Placental epithelial cell (primary cell): ENCODE results near the gene CENPQ. TPM values are rescaled to one million over a fixed set of nuclear protein-coding genes. Genes with fewer than 3 reads are reported as not detected.

Experiments
- total RNA-seq: library from RNA; depleted of rRNA; stranded (reverse); fragments of >200 nt; gene quantifications from 2 replicates; pipeline ENCODE4 v1.2.3, GENCODE V29; 2012

Gene CENPQ, protein sequence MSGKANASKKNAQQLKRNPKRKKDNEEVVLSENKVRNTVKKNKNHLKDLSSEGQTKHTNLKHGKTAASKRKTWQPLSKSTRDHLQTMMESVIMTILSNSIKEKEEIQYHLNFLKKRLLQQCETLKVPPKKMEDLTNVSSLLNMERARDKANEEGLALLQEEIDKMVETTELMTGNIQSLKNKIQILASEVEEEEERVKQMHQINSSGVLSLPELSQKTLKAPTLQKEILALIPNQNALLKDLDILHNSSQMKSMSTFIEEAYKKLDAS
- 3.7 and 3.9 TPM in 2 replicates for total RNA-seq

GRCh38 chr6:49462927-49463611 is at the start of gene CENPQ, which contains the start of gene MMUT:
Gene CENPQ, plus strand, starts transcription at chr6:49463370. Its CDS starts 6,807 bp downstream, at chr6:49470177.
Gene MMUT, minus strand, starts transcription at chr6:49463253. Its CDS starts 3,787 bp downstream, at chr6:49459466.

DNA sequence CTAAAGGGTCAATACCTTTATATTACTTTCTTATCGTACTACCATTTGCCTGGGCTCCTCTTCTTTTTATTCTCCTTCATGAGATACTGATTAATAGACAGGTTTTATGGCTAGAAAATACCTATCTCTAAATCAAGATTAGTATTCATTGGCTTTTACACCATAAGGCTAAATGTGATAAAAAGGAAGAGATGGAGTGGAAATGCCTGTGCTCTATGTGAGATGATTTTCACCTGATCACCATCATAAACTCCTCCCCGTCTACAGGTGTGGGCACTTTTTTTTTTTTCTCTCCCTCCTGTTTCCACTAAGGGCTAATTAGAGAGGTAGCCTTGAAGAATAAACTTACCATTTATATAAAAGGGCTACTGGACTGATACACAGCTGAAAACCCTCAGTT is 36.5 kb downstream of the CENPQ start, which contains the start of gene GLYATL3:
Gene GLYATL3 (plus strand): TSS at position 301 of the 400 bp plus-strand sequence. CDS start 12,068 bp downstream, outside the sequence.

Other genes with a start within 250 kb of the CENPQ start
- gene MMUT, start 117 bp upstream of the CENPQ start, total RNA-seq: 8.6 and 11.9 TPM in 2 replicates
- gene GLYATL3, start 36.6 kb downstream of the CENPQ start, total RNA-seq: not detected in 2 replicates
- gene C6orf141, start 87.3 kb downstream of the CENPQ start, total RNA-seq: not detected in 2 replicates
- gene RHAG, start 173.5 kb downstream of the CENPQ start, total RNA-seq: not detected in 2 replicates